A673 (cell line): ENCODE results near the gene GALNT10.

Source experiments
- CTCF ChIP-seq: fragments of 300-800, 200-600 bp; sonication (generic); conservative IDR thresholded peaks from 2 replicates; pipeline ENCODE4 v1.5.1; 2017; ENCODE audit warnings: low read depth, mild to moderate bottlenecking, antibody characterized with exemption, low read length, moderate library complexity, mixed read lengths
- EZH2 ChIP-seq: fragments of 200-600 bp; sonication (generic); IDR thresholded peaks from 2 replicates; pipeline ENCODE4 v1.6.1; 2017; ENCODE audit warnings: borderline replicate concordance, low read depth, mild to moderate bottlenecking, mixed read lengths, antibody characterized with exemption, low read length; ENCODE audit not compliant: poor library complexity, severe bottlenecking

- TF ChIP-seq CTCF = no peak
- TF ChIP-seq EZH2 = no peak
Observed at GRCh38 chr5:154318691-154319090, 128.2 kb downstream of the GALNT10 start.
